Activated CD8-positive, alpha-beta memory T cell treated with anti-CD3 and anti-CD28 coated beads, Interleukin-2, amount 50 U/mL, for 1 hour (primary cell): ENCODE data around the gene KCNH4.
A peak's percentile ranks its signal among the peaks of the same experiment; 100 is the strongest.
"Not testable (repeated sequence)": the region's sequence is repeated elsewhere in the genome, so short reads cannot be mapped to it uniquely, and the experiment has no call there.

Experiments used
- DNase-seq: peaks from one replicate; pipeline ENCODE4 v3.0.0-alpha.2; 2020; ENCODE audit errors: extremely low read depth

Gene KCNH4

GRCh38 chr17:42193969-42194899 lies 13.3 kb upstream of the KCNH4 start, which contains the start of gene GHDC:
GHDC (minus strand) TSS chr17:42194494; CDS start chr17:42193581, 913 bp downstream.
- DNase-seq, result peak; percentile 20

DNA sequence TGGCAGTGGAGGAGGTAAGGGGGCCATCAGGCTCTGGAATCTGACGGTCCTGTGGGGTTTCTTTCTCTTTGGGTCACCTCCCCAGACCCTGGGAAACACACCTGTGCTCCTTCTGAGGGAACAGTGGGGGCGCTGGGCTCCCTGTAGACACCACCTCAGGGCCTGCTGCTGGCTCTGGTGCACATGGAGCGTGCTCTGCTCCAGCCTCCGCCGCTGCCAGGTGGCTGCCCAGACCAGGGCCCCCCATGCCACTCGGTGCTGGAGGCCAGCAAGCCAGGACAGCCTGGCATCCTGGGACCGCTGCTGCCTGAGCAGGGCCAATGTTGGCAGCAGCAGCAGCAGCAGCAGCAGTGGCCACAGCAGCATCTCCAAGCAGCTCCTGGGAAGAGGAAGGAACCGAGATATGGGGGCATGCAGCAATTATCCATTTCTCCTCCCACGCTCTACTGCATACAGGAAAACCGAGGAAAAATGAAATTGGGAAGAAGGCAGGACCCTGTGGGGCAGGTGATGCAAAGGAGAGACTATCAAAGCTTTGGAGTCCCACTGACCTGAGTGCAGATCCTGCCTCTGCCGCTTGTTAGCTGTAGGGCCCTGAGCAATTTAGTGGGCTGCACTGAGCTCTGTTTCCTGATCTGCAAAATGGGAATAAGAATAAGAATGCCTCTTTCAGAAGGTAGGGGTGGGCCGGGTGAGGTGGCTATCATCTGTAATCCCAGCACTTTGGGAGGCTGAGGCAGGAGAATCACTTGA lies 12.4 kb upstream of the KCNH4 start:
- DNase-seq, result no peak

DNA sequence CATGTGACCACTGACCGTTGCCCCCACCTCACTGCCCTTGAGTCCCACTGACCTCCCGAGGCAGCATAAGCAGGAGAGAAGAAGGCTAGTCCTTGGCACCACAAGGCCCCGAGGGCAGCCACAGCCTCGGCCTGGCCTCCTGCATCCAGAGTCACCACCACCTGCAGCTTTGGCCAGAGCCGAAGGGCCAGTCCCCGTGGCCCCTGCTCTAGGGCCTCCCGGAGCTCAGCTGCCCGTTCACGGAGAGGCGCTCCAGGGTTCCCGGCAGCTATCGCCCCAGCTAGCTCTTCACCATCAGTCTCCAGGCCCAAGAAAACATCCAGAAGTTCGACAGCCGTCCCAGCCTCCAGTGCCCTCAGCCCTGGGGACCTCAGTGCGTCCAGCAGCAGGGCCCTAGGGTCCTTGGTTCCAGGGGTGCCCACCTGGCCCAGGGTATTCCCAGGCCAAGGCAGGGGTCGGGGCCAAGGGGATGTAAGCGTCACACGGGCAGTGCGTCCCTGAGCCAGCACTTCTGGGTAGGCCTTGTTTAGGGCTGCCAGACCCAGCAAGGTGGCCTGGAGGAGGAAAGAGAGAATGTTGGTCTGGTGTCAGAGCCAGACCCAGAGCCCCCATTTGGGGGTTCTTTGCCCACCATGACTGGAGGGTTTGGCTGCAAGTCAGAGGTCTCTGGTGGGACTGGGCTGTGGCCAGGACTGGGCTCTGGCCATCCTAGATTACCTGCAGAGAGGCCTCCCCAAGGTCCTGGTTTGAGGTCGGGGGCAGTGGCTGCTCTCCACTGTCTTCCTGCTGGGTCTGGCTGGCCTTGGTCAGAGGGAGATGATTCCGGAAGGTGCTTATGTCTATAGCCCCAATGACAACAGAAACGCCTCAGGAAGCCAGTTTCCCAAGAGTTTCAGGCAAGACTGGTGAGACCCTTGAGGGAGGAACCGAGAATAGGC lies 11.5 kb upstream of the KCNH4 start:
- DNase-seq, result no peak

- DNase-seq, result no peak
Measured at GRCh38 chr17:42191275-42191608, 10.3 kb upstream of the KCNH4 start.

GRCh38 chr17:42190491-42191274 lies 9.7 kb upstream of the KCNH4 start:
- no peak for DNase-seq

DNA sequence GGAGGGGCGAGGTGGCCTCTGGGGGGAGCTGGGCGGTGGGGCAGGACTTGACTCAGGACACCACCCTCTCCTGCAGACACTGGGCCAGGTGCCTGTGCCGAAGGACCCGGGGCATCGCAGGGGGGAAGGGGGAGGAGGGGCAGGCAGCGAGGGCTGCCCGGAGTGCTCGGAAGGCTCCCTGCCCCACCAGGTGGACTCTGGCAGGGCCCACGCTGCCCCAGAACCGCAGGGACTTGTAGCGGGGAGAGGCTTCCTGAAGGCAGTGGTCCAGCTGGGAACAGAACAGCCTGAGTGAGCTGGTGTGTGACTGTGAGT lies 8.7 kb upstream of the KCNH4 start:
- DNase-seq, result no peak

DNA sequence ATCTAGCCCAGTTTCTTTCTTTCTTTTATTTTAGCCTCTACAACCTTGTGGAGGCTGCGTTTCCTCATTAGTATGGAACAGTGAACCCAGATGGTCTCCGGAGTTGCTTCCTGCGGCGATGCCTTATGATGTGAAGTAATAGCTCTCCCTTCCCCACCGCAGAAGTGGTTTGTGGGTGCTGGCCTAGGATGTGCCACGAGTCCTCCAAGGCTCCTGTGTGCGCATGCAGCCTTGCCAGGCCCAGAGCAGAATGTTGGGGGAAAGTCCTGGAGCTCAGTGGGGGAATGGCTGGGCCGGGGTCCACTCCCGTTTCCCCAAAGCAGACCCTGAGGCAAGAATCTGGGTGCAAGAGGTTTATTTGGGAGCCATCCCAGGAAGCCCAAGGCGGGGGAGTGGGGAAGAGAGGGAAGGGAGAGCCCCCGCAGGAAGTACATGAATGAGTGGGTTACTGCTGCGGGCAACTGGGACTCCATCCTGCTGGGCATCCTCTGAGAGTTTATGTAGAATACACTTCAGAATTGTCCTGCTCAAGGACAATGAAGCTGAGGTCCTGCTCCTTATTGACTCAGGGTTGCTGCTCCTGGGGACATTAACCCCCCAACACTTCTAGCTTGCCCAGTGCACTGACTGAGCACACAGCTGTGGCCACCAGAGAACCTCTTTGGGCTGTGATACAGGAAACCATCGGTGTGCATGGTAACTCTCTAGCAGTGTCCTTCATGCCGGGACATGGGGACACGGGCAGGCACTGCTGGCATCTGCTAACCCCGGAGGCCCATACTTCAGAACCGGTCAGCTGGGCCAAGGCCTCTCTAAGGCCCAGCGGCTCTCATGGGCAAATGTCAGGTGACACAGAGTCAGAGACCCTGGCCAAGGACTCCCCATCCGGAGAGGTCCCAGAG lies 8.1 kb upstream of the KCNH4 start:
- DNase-seq, result no peak

DNA sequence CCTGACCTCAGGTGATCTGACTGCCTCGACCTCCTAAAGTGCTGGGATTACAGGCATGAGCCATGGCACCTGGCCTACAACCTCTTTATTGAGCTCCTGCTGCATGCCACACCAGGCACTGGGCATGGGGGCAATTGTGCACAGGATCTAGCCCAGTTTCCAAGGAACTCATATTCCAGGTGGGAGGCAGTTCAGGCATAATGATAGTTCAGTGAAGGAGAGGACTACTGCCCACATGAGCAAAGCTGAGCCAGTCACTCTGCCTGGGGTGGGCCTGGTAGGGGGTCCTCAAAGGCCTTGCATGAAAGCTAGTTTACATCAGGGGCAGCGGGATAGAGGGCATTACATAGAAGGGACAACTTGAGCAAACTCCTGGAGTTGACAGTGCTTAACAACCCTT lies 6.9 kb upstream of the KCNH4 start:
- DNase-seq, result no peak

GRCh38 chr17:42186191-42186590 lies 5.2 kb upstream of the KCNH4 start:
- not testable (repeated sequence) for DNase-seq

- no peak for DNase-seq
Measured at GRCh38 chr17:42185621-42185930, 4.6 kb upstream of the KCNH4 start.

GRCh38 chr17:42184713-42185620 lies 4.0 kb upstream of the KCNH4 start, which contains the start of gene HCRT:
HCRT (minus strand) TSS chr17:42185452; CDS start chr17:42185365, 87 bp downstream.
- no peak for DNase-seq

GRCh38 chr17:42183741-42184711 lies 3.1 kb upstream of the KCNH4 start:
- peak; percentile 24 for DNase-seq

GRCh38 chr17:42182927-42183734 lies 2.2 kb upstream of the KCNH4 start:
- no peak for DNase-seq

DNA sequence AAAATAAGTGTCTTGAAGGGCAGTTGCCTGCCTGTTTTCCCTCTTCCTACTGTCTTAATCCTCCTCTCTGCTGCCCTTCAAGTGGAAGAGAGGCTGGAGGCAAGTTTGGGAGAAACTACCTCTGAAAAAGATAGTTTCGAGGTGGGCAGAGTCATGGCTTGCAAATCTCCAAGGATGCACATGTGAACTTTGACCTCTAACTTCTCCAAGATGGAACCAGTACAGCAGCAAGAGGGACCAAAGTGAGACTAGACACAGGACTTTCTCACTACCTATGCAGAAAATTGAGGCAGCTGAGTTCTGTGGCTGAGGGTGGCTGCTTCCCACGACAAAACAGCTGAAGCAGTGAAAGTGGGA lies 887 bp upstream of the KCNH4 start:
- no peak for DNase-seq

GRCh38 chr17:42180411-42180921 lies 476 bp downstream of the KCNH4 start:
- no peak for DNase-seq

- no peak for DNase-seq
Measured at GRCh38 chr17:42179911-42180410, 981 bp downstream of the KCNH4 start.

GRCh38 chr17:42179335-42179734 lies 1.6 kb downstream of the KCNH4 start:
- DNase-seq, result no peak
